Measurements from ENCODE around the gene PLCXD1.

Gene PLCXD1

DNA sequence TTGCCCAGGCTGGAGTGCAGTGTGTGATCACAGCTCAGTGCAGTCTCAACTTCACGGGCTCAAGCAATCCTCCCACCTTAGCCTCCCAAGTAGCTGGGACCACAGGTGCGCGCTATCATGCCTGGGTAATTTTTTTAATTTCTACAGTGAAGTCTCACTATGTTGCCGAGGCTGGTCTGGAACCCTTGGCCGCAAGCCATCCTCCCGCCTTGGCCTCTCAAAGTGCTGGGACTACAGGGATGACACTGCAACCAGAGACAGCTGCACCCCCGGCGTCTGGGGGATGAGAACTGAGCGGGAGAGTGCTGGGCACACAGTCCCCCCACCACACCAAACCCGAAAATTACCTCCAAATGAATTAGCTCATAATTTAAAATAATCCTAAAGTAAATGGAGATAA is 70.6 kb downstream of the PLCXD1 start:
- H3K4me3 ChIP-seq (replicated peaks; ENCODE audit: low read depth, low read length): no peak overlapping the region
- TF ChIP-seq, protein P1, sequence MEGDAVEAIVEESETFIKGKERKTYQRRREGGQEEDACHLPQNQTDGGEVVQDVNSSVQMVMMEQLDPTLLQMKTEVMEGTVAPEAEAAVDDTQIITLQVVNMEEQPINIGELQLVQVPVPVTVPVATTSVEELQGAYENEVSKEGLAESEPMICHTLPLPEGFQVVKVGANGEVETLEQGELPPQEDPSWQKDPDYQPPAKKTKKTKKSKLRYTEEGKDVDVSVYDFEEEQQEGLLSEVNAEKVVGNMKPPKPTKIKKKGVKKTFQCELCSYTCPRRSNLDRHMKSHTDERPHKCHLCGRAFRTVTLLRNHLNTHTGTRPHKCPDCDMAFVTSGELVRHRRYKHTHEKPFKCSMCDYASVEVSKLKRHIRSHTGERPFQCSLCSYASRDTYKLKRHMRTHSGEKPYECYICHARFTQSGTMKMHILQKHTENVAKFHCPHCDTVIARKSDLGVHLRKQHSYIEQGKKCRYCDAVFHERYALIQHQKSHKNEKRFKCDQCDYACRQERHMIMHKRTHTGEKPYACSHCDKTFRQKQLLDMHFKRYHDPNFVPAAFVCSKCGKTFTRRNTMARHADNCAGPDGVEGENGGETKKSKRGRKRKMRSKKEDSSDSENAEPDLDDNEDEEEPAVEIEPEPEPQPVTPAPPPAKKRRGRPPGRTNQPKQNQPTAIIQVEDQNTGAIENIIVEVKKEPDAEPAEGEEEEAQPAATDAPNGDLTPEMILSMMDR (IDR thresholded peaks at IDR 0.05; ENCODE audit: low read depth, low read length, missing control alignments): no peak
- DNase-seq (ENCODE audit: extremely low read depth, low read depth): no peak

DNA sequence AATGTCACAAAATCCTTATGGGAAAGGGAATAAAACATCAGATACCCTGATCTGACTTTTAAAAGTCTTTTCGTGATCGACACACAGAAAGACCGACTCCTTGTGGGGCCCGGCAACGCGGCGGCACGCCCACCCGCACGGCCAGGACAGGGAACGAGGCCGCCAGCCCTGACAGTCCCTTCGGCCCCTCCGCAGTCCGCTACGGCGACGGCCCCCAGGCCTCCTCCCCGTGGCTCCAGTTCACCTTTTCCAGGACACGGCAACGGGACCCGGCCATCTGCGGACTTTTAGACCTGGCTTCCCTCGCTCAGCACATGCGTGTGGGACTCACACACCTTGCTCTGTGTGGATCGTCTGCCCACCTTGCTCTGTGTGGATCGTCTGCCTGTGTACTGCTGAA is 71.0 kb downstream of the PLCXD1 start:
- no peak overlapping the region for H3K4me3 ChIP-seq (replicated peaks; ENCODE audit: low read depth, low read length)
- DNase-seq (ENCODE audit: extremely low read depth, low read depth): no peak
- TF ChIP-seq, protein P1 (IDR thresholded peaks at IDR 0.05; ENCODE audit: low read depth, low read length, missing control alignments): no peak

DNA sequence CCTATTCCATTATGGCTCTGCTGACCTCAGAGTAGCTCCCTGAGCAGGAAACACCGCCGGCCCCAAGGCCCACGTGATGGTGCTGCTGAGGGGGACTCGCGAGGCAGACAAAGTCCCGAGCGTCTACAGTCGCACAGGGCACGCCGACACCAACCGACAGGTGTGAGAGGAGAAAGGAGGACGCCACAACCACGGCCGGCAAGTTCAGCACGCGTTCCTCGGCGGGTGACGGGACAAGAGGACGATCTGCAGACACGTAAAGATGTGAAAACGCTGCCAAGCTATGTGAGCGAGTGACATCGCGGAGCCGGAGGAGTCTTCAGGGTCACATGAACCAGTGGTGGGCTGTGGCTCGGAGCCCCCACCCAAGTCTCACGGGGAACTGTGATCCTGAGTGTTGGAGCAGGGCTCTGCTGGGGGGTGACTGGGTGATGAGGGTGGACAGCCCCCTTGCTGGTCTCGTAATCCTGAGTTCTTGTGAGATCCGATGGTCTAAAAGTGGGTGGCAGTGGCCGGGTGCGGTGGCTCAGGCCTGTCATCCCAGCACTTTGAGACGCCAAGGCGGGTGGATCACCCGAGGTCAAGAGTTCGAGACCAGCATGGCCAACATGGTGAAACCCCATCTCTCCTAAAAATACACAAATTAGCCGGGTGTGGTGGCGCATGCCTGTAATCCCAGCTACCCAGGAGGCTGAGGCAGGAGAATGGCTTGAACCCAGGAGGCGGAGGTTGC is 71.6 kb downstream of the PLCXD1 start:
- no peak for DNase-seq (ENCODE audit: extremely low read depth, low read depth)
- TF ChIP-seq, protein P1 (IDR thresholded peaks at IDR 0.05; ENCODE audit: low read depth, low read length, missing control alignments): no peak
- H3K4me3 ChIP-seq (replicated peaks; ENCODE audit: low read depth, low read length): no peak overlapping the region
